Measurements from ENCODE around the gene CACHD1. TPM values are rescaled to one million over a fixed set of nuclear protein-coding genes. Genes with fewer than 3 reads are reported as not detected.

CACHD1 gene
- polyA plus RNA-seq, 2 of the 4 experiments (the other 2 are of a cell fraction), result 0.72 to 1.6 TPM

DNA sequence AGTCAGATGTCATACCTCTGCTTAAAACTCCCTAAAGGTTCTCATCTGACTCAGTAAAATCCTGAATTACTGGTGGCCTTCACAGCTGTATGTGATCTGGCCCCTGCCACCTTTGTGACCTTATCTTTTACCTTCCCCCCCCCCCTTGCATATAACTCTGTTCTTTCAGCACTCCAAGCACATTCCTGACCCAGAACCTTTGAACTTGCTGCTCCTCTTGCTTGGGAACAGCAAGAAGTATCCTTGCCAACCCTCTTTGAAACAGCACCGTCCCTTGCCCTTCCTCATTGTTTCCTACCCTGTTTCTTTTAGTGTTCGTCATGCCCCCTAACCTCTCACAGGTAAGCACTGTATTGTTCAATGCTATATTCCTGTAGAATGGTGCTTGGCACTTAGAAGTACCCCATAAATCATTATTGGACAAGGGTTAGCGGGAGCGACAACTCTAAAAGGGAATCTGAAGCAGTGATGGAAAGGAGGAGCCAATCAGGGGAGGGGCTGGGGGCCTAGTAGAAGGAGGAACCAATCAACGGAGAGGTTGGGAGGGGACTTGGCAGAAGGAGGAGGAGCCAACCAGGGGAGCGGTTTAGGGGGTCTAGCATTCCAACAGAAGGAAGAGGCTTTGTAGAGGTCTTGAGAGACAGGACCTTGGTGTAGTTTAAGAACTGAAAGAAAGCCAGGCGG is 13.9 kb downstream of the CACHD1 start:
- FAIRE-seq, result no peak
- 77% methylated on average over 7 of the region's 7 CpGs for WGBS (ENCODE audit: missing lambda C conversion rate)
- POLR2A ChIA-PET, result no interaction called here
- CTCF ChIA-PET, result no interaction called here
- H3K27ac ChIP-seq, result no peak overlapping the region
- DNase-seq (ENCODE audit: low read depth in 1 of 2, low spot score in 1 of 2), result no peak
- ATAC-seq, result no peak
- no peak overlapping the region for H3K4me2 ChIP-seq
- H3K4me3 ChIP-seq, result no peak overlapping the region
- no peaks in the 10 kb centered on the region for H3K4me1 ChIP-seq
- no peaks in the 10 kb centered on the region for H3K9me3 ChIP-seq
- TF ChIP-seq JUN (IDR thresholded peaks at IDR 0.05) (no peak), MAZ (IDR thresholded peaks at IDR 0.05; ENCODE audit: borderline replicate concordance, low read depth, low read length) (no peak), EHF (CRISPR knock-in tag; IDR thresholded peaks at IDR 0.05) (no peak), CBX2 (IDR thresholded peaks at IDR 0.05; ENCODE audit: borderline replicate concordance, low read depth) (no peak), ZNF302 (CRISPR knock-in tag; IDR thresholded peaks at IDR 0.05) (no peak), HOXB13 (CRISPR knock-in tag; IDR thresholded peaks at IDR 0.05; ENCODE audit: low read depth) (no peak), TFCP2L1 (CRISPR knock-in tag; IDR thresholded peaks at IDR 0.05) (no peak), RNF2 (IDR thresholded peaks at IDR 0.05; ENCODE audit: borderline replicate concordance, low read depth) (no peak), ZFP36 (IDR thresholded peaks at IDR 0.05; ENCODE audit: borderline replicate concordance, partially characterized antibody) (no peak), RFX5 (IDR thresholded peaks at IDR 0.05) (no peak), RARB (CRISPR knock-in tag; IDR thresholded peaks at IDR 0.05) (no peak), GATA3 (IDR thresholded peaks at IDR 0.05; ENCODE audit: borderline replicate concordance) (no peak), ZC3H11A (IDR thresholded peaks at IDR 0.05) (no peak), CHD4 (IDR thresholded peaks at IDR 0.05; ENCODE audit: borderline replicate concordance) (no peak), SREBF2 (IDR thresholded peaks at IDR 0.05) (no peak), HDAC2 (IDR thresholded peaks at IDR 0.05) (no peak), SMC3 (IDR thresholded peaks at IDR 0.05) (no peak), HEYL (CRISPR knock-in tag; IDR thresholded peaks at IDR 0.05) (no peak), MYC (IDR thresholded peaks at IDR 0.05; ENCODE audit: borderline replicate concordance, low read length) (no peak), HOXB5 (CRISPR knock-in tag; IDR thresholded peaks at IDR 0.05) (no peak)

DNA sequence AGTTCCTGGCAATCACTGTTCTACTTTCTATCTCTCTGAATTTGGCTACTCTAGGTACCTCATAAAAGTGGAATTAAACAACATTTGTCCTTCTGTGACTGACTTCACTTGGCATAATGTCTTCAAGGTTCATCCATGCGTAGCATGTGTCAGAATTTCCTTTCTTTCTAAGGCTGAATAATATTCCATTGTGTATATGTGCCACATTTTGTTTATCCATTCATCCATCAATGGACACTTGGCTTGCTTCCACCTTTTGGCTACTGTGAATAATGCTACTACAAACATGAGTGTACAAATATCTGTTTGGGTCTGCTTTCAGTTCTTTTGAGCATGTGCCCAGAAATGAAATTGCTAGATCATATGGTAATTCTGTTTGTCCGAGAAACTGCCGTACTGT is 14.7 kb downstream of the CACHD1 start:
- Histone ChIP-seq H3K4me3 (no peak overlapping the region), H3K9me3 (no peaks in the 10 kb centered on the region), H3K4me1 (no peaks in the 10 kb centered on the region), H3K27ac (no peak overlapping the region), H3K4me2 (no peak overlapping the region)
- TF ChIP-seq HOXB5 (CRISPR knock-in tag; IDR thresholded peaks at IDR 0.05), result no peak
- TF ChIP-seq GATA3 (IDR thresholded peaks at IDR 0.05; ENCODE audit: borderline replicate concordance), result no peak
- TF ChIP-seq CHD2 (IDR thresholded peaks at IDR 0.05; ENCODE audit: low read length, partially characterized antibody), result no peak
- TF ChIP-seq, protein P1, sequence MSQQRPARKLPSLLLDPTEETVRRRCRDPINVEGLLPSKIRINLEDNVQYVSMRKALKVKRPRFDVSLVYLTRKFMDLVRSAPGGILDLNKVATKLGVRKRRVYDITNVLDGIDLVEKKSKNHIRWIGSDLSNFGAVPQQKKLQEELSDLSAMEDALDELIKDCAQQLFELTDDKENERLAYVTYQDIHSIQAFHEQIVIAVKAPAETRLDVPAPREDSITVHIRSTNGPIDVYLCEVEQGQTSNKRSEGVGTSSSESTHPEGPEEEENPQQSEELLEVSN (IDR thresholded peaks at IDR 0.05; ENCODE audit: borderline replicate concordance, low read depth), result no peak
- TF ChIP-seq, protein P2, sequence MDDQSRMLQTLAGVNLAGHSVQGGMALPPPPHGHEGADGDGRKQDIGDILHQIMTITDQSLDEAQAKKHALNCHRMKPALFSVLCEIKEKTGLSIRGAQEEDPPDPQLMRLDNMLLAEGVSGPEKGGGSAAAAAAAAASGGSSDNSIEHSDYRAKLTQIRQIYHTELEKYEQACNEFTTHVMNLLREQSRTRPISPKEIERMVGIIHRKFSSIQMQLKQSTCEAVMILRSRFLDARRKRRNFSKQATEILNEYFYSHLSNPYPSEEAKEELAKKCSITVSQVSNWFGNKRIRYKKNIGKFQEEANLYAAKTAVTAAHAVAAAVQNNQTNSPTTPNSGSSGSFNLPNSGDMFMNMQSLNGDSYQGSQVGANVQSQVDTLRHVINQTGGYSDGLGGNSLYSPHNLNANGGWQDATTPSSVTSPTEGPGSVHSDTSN (IDR thresholded peaks at IDR 0.05), result no peak
- TF ChIP-seq PHF8 (IDR thresholded peaks at IDR 0.05; ENCODE audit: borderline replicate concordance, low read depth), result no peak
- FAIRE-seq (no peak), DNase-seq (ENCODE audit: low read depth in 1 of 2, low spot score in 1 of 2) (no peak), ATAC-seq (no peak)
- ChIA-PET CTCF (no interaction called here), POLR2A (no interaction called here)
- 77% methylated on average over 3 of the region's 3 CpGs for WGBS (ENCODE audit: missing lambda C conversion rate)

DNA sequence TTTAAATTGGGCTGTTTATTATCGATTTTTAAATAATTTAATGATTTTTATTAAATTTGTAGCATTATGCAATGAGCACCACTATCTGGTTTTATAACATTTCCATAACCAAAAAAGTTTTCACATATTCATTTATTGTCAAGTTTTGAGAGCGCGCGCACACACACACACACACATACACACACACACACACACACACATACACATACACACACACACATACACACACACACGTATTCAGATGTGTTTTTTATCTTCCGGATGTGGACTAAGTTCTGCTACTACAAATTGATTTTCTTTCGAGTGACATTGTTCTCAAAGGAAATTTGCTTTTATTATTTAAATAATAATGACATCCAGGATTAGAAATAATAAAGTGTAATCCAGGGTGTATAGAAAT is 16.3 kb downstream of the CACHD1 start:
- ChIA-PET CTCF (no interaction called here), POLR2A (no interaction called here)
- H3K4me2 ChIP-seq, result no peak overlapping the region
- DNase-seq (ENCODE audit: low read depth in 1 of 2, low spot score in 1 of 2), result no peak
- ATAC-seq, result no peak
- H3K9me3 ChIP-seq, result no peaks in the 10 kb centered on the region
- 54% methylated on average over 7 of the region's 7 CpGs for WGBS (ENCODE audit: missing lambda C conversion rate)
- FAIRE-seq, result no peak
- H3K27ac ChIP-seq, result no peak overlapping the region
- no peak overlapping the region for H3K4me3 ChIP-seq
- peaks cover 8% of the 10 kb centered on the region; the same call in 2 of the 3 replicates for H3K4me1 ChIP-seq
- TF ChIP-seq FOSB (CRISPR knock-in tag; IDR thresholded peaks at IDR 0.05), result no peak
- TF ChIP-seq, protein P3, sequence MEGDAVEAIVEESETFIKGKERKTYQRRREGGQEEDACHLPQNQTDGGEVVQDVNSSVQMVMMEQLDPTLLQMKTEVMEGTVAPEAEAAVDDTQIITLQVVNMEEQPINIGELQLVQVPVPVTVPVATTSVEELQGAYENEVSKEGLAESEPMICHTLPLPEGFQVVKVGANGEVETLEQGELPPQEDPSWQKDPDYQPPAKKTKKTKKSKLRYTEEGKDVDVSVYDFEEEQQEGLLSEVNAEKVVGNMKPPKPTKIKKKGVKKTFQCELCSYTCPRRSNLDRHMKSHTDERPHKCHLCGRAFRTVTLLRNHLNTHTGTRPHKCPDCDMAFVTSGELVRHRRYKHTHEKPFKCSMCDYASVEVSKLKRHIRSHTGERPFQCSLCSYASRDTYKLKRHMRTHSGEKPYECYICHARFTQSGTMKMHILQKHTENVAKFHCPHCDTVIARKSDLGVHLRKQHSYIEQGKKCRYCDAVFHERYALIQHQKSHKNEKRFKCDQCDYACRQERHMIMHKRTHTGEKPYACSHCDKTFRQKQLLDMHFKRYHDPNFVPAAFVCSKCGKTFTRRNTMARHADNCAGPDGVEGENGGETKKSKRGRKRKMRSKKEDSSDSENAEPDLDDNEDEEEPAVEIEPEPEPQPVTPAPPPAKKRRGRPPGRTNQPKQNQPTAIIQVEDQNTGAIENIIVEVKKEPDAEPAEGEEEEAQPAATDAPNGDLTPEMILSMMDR (IDR thresholded peaks at IDR 0.05), result no peak
- TF ChIP-seq RNF2 (IDR thresholded peaks at IDR 0.05; ENCODE audit: borderline replicate concordance, low read depth), result no peak
- no peak for TF ChIP-seq FOSL2 (IDR thresholded peaks at IDR 0.05)
- no peak for TF ChIP-seq FOSL2 (CRISPR knock-in tag; IDR thresholded peaks at IDR 0.05)
- TF ChIP-seq CEBPB (IDR thresholded peaks at IDR 0.05), result no peak
